GM19193 (cell line): Measurements from ENCODE around the gene KPNA2.

ENCODE experiments used
- POLR2A ChIP-seq: IDR thresholded peaks from 4 replicates; pipeline ENCODE4 v1.6.1; 2011; ENCODE audit not compliant: insufficient read depth, insufficient read length; ENCODE audit errors: extremely low read depth

KPNA2 gene

GRCh38 chr17:68048996-68049395 is 13.5 kb downstream of the KPNA2 start:
- TF ChIP-seq POLR2A, result no peak

GRCh38 chr17:68052810-68053209 is 17.3 kb downstream of the KPNA2 start:
- no peak for TF ChIP-seq POLR2A

GRCh38 chr17:68053231-68054013 is 17.9 kb downstream of the KPNA2 start:
- TF ChIP-seq POLR2A, result no peak

GRCh38 chr17:68054296-68054900 is 18.9 kb downstream of the KPNA2 start:
- TF ChIP-seq POLR2A, result no peak

GRCh38 chr17:68057531-68057952 is 22.0 kb downstream of the KPNA2 start:
- TF ChIP-seq POLR2A, result no peak

GRCh38 chr17:68060336-68060735 is 24.8 kb downstream of the KPNA2 start:
- TF ChIP-seq POLR2A, result no peak

GRCh38 chr17:68061512-68062313 is 26.2 kb downstream of the KPNA2 start:
- TF ChIP-seq POLR2A, result no peak

GRCh38 chr17:68074279-68074678 is 38.7 kb downstream of the KPNA2 start:
- TF ChIP-seq POLR2A, result no peak

GRCh38 chr17:68080411-68081150 is 45.0 kb downstream of the KPNA2 start:
- no peak for TF ChIP-seq POLR2A

GRCh38 chr17:68085771-68086381 is 50.3 kb downstream of the KPNA2 start:
- TF ChIP-seq POLR2A, result no peak

GRCh38 chr17:68087851-68088250 is 52.3 kb downstream of the KPNA2 start:
- no peak for TF ChIP-seq POLR2A

- TF ChIP-seq POLR2A, result no peak
Observed at GRCh38 chr17:68089881-68090280, 54.3 kb downstream of the KPNA2 start.

GRCh38 chr17:68094481-68095078 is 59.0 kb downstream of the KPNA2 start:
- TF ChIP-seq POLR2A, result no peak

GRCh38 chr17:68095205-68095811 is 59.8 kb downstream of the KPNA2 start:
- no peak for TF ChIP-seq POLR2A
